Measurements from ENCODE around the gene HMMR.

Gene HMMR

DNA sequence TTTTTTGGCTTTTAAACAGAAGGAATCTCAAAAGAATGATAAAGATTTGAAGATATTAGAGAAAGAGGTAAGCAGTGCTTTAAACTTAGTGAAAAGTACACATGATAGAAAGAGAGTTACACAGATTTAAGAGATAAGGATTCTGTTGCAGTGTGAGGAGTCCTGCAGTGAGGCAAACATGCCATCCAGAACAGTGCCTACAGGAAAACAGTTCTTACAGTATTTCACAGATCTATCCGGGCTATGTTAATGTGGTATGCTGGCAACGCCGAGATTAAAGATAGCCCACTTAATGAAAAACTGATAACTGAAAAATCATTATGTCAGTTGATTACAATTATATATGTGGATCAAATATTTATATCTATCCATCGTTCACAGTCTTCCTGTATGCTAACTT lies 7.2 kb downstream of the HMMR start:
- Histone ChIP-seq H3K4me3 (replicated peaks; ENCODE audit: insufficient read depth, low read length) (no peak overlapping the region), H3K27ac (replicated peaks) (no peak overlapping the region), H3K27me3 (ENCODE audit: insufficient read depth, poor library complexity, severe bottlenecking) (no peaks in the 10 kb centered on the region)
- TF ChIP-seq REST (IDR thresholded peaks at IDR 0.05; ENCODE audit: insufficient replicate concordance, low read depth) (no peak), POLR2AphosphoS5 (IDR thresholded peaks at IDR 0.05; ENCODE audit: low read depth) (no peak)
- DNase-seq (ENCODE audit: low read depth in 1 of 2, low spot score in 1 of 2) = no peak

- no peak overlapping the region for H3K4me3 ChIP-seq (replicated peaks; ENCODE audit: insufficient read depth, low read length)
- no peak for DNase-seq (ENCODE audit: low read depth in 1 of 2, low spot score in 1 of 2)
- TF ChIP-seq SPI1 (IDR thresholded peaks at IDR 0.05; ENCODE audit: borderline replicate concordance, low read depth) (no peak), GABPA (IDR thresholded peaks at IDR 0.05; ENCODE audit: low read depth) (no peak), POLR2AphosphoS5 (IDR thresholded peaks at IDR 0.05; ENCODE audit: low read depth) (no peak), REST (IDR thresholded peaks at IDR 0.05; ENCODE audit: insufficient replicate concordance, low read depth) (no peak)
- TF ChIP-seq, protein P1, sequence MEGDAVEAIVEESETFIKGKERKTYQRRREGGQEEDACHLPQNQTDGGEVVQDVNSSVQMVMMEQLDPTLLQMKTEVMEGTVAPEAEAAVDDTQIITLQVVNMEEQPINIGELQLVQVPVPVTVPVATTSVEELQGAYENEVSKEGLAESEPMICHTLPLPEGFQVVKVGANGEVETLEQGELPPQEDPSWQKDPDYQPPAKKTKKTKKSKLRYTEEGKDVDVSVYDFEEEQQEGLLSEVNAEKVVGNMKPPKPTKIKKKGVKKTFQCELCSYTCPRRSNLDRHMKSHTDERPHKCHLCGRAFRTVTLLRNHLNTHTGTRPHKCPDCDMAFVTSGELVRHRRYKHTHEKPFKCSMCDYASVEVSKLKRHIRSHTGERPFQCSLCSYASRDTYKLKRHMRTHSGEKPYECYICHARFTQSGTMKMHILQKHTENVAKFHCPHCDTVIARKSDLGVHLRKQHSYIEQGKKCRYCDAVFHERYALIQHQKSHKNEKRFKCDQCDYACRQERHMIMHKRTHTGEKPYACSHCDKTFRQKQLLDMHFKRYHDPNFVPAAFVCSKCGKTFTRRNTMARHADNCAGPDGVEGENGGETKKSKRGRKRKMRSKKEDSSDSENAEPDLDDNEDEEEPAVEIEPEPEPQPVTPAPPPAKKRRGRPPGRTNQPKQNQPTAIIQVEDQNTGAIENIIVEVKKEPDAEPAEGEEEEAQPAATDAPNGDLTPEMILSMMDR (IDR thresholded peaks at IDR 0.05; ENCODE audit: insufficient read depth, low read length) = no peak
- H3K27me3 ChIP-seq (ENCODE audit: insufficient read depth, poor library complexity, severe bottlenecking) = no peaks in the 10 kb centered on the region
- H3K27ac ChIP-seq (replicated peaks) = no peak overlapping the region
These were observed 13.3 kb downstream of the HMMR start for GRCh38 chr5:163473635-163474243.

- no peak overlapping the region for H3K4me3 ChIP-seq (replicated peaks; ENCODE audit: insufficient read depth, low read length)
- DNase-seq (ENCODE audit: low read depth in 1 of 2, low spot score in 1 of 2) = no peak
- H3K27ac ChIP-seq (replicated peaks) = no peak overlapping the region
- TF ChIP-seq GABPA (IDR thresholded peaks at IDR 0.05; ENCODE audit: low read depth) (no peak), SPI1 (IDR thresholded peaks at IDR 0.05; ENCODE audit: borderline replicate concordance, low read depth) (no peak), REST (IDR thresholded peaks at IDR 0.05; ENCODE audit: insufficient replicate concordance, low read depth) (no peak), POLR2AphosphoS5 (IDR thresholded peaks at IDR 0.05; ENCODE audit: low read depth) (no peak)
- TF ChIP-seq, protein P1 (IDR thresholded peaks at IDR 0.05; ENCODE audit: insufficient read depth, low read length) = no peak
- H3K27me3 ChIP-seq (ENCODE audit: insufficient read depth, poor library complexity, severe bottlenecking) = no peaks in the 10 kb centered on the region
These were observed 15.0 kb downstream of the HMMR start for GRCh38 chr5:163475411-163475810.
